ENCODE measurements around the gene LGALS9B.
"Not testable (repeated sequence)": the region's sequence is repeated elsewhere in the genome, so short reads cannot be mapped to it uniquely, and the experiment has no call there.

- not testable (repeated sequence) for TF ChIP-seq POLR2A (IDR thresholded peaks at IDR 0.05; ENCODE audit: extremely low read depth, insufficient read length); CTCF (IDR thresholded peaks at IDR 0.05; ENCODE audit: low read depth, low read length); MAX (IDR thresholded peaks at IDR 0.05; ENCODE audit: low read depth, low read length)
These were observed 24.8 kb upstream of the LGALS9B start for GRCh38 chr17:20492099-20492498.

Data from NB4 (cell line).